Measurements from ENCODE around the gene SIAH2.
A peak's percentile ranks its signal among the peaks of the same experiment; 100 is the strongest.

SIAH2 gene

DNA sequence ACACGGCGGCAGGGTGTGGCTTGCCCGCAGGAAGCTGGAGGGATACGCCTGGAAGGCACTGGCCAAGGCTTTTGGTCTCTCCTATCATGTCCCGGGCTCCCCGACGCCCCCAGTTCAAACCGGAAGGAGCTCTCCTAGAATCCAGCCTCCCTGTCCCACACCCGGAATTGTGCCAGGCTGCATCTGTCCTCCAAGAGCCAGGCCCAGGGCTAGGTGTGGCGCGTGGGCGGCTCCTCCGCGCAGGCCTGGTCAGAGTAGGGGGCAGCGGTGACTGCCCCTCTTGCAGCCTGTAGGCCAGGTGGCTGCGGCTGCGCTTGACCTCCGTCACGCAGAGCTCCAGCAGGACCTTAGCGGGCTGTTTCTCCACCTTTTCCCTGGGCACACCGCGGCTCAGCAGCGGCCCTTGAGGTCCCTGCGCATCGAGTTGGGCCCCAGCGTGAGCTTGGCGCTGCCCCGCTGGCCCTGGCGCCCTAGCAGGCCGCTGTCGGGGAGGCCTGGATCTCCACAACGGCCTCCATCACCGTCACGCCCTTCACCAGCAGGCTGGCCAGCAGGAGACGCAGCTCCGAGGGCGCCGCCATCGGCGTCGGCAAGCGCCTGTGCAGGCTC lies 15.9 kb upstream of the SIAH2 start:
- TF ChIP-seq, protein P1, sequence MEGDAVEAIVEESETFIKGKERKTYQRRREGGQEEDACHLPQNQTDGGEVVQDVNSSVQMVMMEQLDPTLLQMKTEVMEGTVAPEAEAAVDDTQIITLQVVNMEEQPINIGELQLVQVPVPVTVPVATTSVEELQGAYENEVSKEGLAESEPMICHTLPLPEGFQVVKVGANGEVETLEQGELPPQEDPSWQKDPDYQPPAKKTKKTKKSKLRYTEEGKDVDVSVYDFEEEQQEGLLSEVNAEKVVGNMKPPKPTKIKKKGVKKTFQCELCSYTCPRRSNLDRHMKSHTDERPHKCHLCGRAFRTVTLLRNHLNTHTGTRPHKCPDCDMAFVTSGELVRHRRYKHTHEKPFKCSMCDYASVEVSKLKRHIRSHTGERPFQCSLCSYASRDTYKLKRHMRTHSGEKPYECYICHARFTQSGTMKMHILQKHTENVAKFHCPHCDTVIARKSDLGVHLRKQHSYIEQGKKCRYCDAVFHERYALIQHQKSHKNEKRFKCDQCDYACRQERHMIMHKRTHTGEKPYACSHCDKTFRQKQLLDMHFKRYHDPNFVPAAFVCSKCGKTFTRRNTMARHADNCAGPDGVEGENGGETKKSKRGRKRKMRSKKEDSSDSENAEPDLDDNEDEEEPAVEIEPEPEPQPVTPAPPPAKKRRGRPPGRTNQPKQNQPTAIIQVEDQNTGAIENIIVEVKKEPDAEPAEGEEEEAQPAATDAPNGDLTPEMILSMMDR (conservative IDR thresholded peaks at IDR 0.05; ENCODE audit: low read length) = no peak
- no peak for DNase-seq (ENCODE audit: low read depth)

DNA sequence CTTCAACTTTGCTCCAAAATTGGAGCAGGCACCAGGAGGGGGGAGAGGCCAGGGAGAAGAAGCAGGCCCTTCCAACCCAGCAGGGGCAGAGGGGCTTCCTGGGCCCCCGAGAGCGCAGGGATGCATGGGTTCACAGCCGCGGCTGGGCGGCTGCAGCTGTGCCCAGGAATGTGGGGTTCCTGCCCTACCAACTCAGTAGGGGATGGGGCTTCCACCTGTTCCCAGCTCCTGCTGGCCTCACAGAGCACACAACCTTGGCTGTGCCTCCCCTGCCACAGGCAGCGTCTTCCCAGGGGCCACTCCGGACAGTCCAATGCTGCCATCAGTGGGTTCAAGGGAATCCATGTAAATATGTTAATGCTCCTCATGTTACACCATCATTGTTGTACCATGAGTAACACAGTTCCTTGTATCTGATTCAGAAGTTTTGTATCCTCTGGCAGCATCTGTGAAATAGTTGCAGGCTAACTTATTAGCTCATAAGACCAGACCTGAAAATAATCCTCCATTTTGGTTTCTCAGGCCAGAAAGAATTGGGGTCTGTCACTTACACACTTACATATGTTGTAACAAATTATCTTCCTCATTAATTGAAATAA lies 12.1 kb upstream of the SIAH2 start:
- TF ChIP-seq, protein P1 (conservative IDR thresholded peaks at IDR 0.05; ENCODE audit: low read length) = no peak
- H3K4me3 ChIP-seq (ENCODE audit: low read length) = no peak overlapping the region
- peak; percentile 73 for DNase-seq (ENCODE audit: low read depth)

More for the DNA sequence above, 15.9 kb upstream of the SIAH2 start:
- no peak overlapping the region for H3K4me3 ChIP-seq (ENCODE audit: low read length)

DNA sequence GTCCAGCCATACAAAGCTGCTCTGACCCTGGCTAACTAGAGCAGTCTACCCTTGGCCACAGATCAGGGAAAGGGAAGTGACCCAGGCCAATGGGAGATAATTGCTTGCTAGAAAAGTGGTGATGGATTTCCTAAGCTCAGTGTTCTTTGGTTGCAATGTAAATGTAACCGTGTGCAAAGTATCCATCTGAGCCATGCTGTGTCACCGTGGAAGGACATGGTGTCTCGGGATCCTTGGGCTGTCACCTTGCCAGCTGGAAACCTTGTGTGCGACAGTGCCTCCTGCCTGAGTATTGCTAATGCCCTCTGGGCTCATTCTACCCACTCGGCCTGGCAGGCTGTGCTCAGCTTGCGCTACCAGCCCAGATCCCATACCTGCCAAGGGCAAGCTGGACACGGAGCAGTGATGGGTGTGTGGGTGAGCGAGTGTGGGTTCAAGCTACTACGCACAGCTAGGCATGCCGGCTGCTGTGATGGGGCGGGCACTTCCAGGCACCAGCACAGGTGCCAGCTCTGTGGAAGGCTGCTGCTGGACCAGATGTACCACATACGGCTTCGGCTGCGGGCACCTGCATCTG lies 10.7 kb upstream of the SIAH2 start:
- TF ChIP-seq, protein P1 (conservative IDR thresholded peaks at IDR 0.05; ENCODE audit: low read length) = no peak
- no peak overlapping the region for H3K4me3 ChIP-seq (ENCODE audit: low read length)
- DNase-seq (ENCODE audit: low read depth) = no peak

DNA sequence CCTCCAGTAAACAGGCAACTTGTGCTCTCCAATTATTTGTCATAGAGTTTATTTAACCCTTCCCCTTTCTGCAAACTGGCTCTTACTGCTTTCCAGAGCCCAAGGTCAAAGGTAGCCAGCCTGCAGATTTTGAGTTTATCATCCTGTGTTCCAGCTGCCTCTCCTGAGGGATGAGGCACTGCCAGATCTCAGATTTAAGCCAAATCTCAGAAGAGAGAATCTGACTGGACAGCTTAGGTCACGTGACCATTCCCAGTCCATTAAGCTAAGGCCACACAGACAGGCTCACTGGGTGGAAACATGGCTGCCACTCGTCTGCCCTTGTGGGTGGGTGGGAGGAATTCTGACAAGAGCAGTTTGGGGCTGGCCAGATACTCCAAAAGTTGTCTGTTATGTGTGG lies 8.6 kb upstream of the SIAH2 start:
- no peak overlapping the region for H3K4me3 ChIP-seq (ENCODE audit: low read length)
- no peak for DNase-seq (ENCODE audit: low read depth)
- TF ChIP-seq, protein P1 (conservative IDR thresholded peaks at IDR 0.05; ENCODE audit: low read length) = no peak

DNA sequence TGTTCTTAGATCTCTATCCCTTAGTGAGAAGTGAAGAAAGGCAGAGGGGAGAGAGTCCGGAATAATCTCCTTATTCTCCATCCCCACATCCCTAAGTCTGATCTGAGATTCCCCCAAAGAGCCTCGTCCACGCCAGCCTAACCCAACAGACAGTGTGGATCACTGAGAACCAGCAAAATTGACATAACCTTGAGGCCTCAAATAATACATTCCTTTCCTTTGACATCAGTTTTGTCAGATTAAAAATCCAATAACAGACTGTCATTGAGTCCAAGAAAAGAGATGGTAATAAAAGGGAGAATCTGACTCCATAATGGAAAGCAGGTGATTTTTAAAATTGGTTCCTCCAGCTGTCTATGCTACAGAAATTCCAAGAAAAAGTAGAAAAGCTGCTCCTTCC lies 7.7 kb upstream of the SIAH2 start:
- no peak overlapping the region for H3K4me3 ChIP-seq (ENCODE audit: low read length)
- no peak for DNase-seq (ENCODE audit: low read depth)
- TF ChIP-seq, protein P1 (conservative IDR thresholded peaks at IDR 0.05; ENCODE audit: low read length) = no peak

DNA sequence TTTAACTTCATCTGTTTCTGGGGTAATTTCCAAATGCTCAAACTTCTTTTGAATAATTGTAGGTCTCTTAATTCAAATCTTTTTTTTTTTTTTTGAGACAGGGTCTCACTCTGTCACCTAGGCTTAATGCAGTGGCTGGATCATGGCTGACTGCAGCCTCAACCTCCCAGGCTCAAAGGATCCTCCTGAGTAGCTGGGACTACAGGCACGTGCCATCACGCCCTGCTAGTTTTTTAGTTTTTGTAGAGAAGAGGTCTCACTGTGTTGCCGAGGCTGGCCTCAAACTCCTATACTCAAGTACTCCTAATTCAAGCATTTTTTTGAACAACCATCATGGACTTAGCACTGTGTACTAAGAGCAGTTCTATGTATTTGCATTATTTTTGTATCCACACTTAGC lies 3.8 kb upstream of the SIAH2 start:
- no peak overlapping the region for H3K4me3 ChIP-seq (ENCODE audit: low read length)
- DNase-seq (ENCODE audit: low read depth) = no peak
- TF ChIP-seq, protein P1 (conservative IDR thresholded peaks at IDR 0.05; ENCODE audit: low read length) = no peak
